Vagina (tissue), 2 donors: ENCODE data around the gene NKX6-2.

ENCODE experiments used
- CTCF ChIP-seq, 3 experiments: fragments of 450-650 bp in 2 of 3; fragments of 200-600 bp in 1 of 3; sonication (generic) in 1 of 3; IDR thresholded peaks; one replicate each; pipeline ENCODE4 v1.5.1; 2017 to 2019; ENCODE audit warnings: antibody characterized with exemption in 3 of 3, mild to moderate bottlenecking in 2 of 3, moderate library complexity in 2 of 3
- POLR2A ChIP-seq, 2 donors: fragments of 450-650 bp; IDR thresholded peaks; one replicate each; pipeline ENCODE4 v1.6.1; 2017; ENCODE audit warnings: antibody characterized with exemption in 2 of 2, mild to moderate bottlenecking in 2 of 2, moderate library complexity in 2 of 2
- POLR2AphosphoS5 ChIP-seq, 2 donors: sonication (generic); formaldehyde crosslinking; IDR thresholded peaks; one replicate each; pipeline ENCODE4 v1.9.0; 2017; ENCODE audit warnings: antibody characterized with exemption in 2 of 2, mild to moderate bottlenecking in 2 of 2, low read depth in 1 of 2; ENCODE audit not compliant: insufficient read depth in 1 of 2

GRCh38 chr10:132793871-132794849, 8.2 kb upstream of the NKX6-2 start:
- no peak for TF ChIP-seq POLR2A (IDR thresholded peaks at IDR 0.05)
- TF ChIP-seq CTCF (IDR thresholded peaks at IDR 0.05), result no peak
- no peak for TF ChIP-seq POLR2AphosphoS5 (IDR thresholded peaks at IDR 0.05; ENCODE audit: insufficient read depth in 1 of 2, low read depth in 1 of 2)
